GM10266 (cell line): Measurements from ENCODE around the gene MAGI2.

ENCODE experiments used
- DNase-seq: peaks from one replicate; pipeline ENCODE4 v3.0.0; 2012; ENCODE audit errors: extremely low spot score
- CTCF ChIP-seq: IDR thresholded peaks from 2 replicates; pipeline ENCODE4 v1.5.1; 2012; ENCODE audit warnings: mild to moderate bottlenecking, low read depth; ENCODE audit not compliant: control insufficient read depth, insufficient read depth; ENCODE audit errors: missing control alignments

Gene MAGI2

GRCh38 chr7:78567836-78568235 lies 885.6 kb downstream of the MAGI2 start:
- no peak for DNase-seq
- no peak for TF ChIP-seq CTCF

GRCh38 chr7:78565784-78566183 lies 887.7 kb downstream of the MAGI2 start:
- no peak for TF ChIP-seq CTCF

GRCh38 chr7:78563191-78563590 lies 890.3 kb downstream of the MAGI2 start:
- DNase-seq, result no peak
- TF ChIP-seq CTCF, result no peak

More at GRCh38 chr7:78565784-78566183, 887.7 kb downstream of the MAGI2 start:
- DNase-seq, result no peak

- DNase-seq, result no peak
- no peak for TF ChIP-seq CTCF
Measured at GRCh38 chr7:78562191-78562590, 891.3 kb downstream of the MAGI2 start.

- no peak for TF ChIP-seq CTCF
- no peak for DNase-seq
Measured at GRCh38 chr7:78558566-78558965, 894.9 kb downstream of the MAGI2 start.

GRCh38 chr7:78543976-78544375 lies 909.5 kb downstream of the MAGI2 start:
- TF ChIP-seq CTCF, result no peak
- no peak for DNase-seq

- no peak for DNase-seq
- TF ChIP-seq CTCF, result no peak
Measured at GRCh38 chr7:78542981-78543380, 910.5 kb downstream of the MAGI2 start.

- no peak for TF ChIP-seq CTCF
- DNase-seq, result no peak
Measured at GRCh38 chr7:78542541-78542940, 910.9 kb downstream of the MAGI2 start.
